Measurements from ENCODE around the gene AKAP12.
"Not testable (repeated sequence)": the region's sequence is repeated elsewhere in the genome, so short reads cannot be mapped to it uniquely, and the experiment has no call there.

AKAP12 gene

DNA sequence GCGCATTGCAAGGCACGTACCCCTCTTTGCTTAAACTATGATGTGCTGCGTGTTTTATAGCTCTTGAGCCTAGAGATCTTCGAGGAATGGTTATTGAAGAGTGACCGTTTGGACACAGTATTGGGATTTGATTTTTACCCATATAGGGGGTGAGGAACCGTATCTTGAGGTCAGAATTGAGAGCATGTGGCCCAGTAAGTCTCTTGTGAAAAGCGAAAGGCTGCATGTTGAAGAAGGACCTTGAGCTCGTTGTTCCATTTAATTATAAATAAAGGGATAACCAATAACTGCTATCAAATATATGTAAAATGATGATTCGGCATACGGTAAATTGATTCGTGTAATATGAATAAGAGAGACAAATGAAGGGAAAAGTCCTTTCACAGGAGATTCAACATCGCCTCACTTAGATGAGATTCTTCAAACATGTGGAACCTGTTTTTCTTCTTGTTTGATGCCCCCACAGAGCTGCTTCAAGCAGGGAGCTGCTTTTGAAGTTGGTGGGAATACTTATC is 66.6 kb downstream of the AKAP12 start:
- no peak for DNase-seq (ENCODE audit: extremely low spot score, insufficient read length, low read depth)

DNA sequence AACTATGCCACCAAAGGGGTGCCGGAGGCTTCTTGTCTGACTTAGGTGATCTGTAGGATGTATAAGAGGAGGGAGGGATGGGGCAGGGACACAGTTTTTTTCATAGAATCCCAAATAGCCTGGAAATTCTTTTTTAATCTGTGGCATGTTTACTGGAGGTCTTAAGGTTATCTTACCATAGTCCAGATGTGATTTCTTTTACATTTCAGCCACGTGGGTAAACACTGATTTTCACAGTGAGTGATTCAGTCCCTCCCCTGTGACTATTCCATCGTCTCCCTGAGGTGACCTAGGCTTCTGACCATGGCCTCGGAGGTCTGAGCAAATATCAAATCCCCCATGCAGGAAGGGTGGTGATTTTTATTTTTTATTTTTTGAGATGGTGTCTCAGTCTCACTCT is 67.7 kb downstream of the AKAP12 start:
- DNase-seq (ENCODE audit: extremely low spot score, insufficient read length, low read depth) (no peak), FAIRE-seq (no peak)

More for the DNA sequence above, 66.6 kb downstream of the AKAP12 start:
- FAIRE-seq: no peak

GRCh38 chr6:151309619-151310018 is 69.9 kb downstream of the AKAP12 start:
- DNase-seq (ENCODE audit: extremely low spot score, insufficient read length, low read depth) (no peak), FAIRE-seq (no peak)

DNA sequence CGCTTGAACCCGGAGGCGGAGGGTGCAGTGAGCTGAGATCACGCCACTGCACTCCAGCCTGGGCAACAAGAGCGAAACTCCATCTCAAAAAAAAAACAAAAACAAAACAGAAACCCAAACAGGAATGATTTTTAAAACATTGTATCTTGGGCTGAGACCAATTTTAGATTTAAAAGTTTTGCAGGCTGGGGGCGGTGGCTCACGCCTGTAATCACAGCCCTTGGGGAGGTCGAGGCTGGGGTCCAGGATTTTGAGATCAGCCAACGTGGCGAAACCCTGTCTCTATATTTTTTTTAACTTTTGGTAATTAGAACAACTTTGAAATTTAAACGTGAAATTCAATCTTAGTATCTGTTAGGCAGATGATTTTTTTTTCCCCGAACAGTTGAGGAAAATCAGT is 70.5 kb downstream of the AKAP12 start:
- DNase-seq (ENCODE audit: extremely low spot score, insufficient read length, low read depth) (no peak), FAIRE-seq (no peak)

DNA sequence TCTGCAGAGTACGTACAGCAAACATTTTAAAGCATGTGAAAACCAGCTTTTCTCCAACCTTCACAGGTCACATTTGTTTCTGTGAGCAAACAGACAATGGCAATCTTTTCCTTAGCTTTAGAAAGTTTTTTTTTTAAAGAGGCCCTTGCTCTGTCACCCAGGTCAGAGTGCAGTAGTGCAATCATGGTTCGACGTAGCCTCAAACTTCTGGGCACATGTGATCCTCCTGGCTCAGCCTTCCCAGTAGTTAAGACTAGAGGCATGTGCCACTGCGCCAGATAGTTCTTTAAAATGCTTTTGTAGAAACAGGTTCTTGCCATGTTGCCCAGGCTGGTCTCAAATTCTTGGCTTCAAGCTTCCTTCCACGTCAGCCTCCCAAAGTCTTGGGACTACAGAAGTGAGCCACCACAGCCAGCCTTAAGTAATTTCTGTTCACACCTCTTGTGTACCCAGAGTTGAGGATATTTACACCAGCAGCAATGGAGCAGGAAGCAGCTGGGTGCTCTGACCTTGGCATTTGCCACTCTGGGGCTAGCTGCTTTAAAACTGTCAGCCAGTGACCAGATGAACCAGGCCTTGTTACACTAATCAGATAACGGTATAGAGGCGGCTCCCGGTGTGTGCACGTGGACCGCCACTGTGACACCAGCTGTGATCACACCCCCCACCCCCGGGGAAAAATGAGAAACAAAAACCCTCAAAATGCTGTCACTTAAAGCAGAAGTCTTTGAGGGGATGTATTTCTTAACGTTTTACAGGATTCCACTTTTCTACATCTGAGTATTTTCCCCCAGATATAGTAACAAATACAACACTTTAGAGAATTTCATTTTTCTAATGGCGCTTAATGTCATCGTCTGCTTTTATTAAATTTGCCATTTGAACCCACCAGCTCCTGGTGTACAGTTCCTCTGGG is 71.3 kb downstream of the AKAP12 start:
- FAIRE-seq: no peak
- no peak for DNase-seq (ENCODE audit: extremely low spot score, insufficient read length, low read depth)

DNA sequence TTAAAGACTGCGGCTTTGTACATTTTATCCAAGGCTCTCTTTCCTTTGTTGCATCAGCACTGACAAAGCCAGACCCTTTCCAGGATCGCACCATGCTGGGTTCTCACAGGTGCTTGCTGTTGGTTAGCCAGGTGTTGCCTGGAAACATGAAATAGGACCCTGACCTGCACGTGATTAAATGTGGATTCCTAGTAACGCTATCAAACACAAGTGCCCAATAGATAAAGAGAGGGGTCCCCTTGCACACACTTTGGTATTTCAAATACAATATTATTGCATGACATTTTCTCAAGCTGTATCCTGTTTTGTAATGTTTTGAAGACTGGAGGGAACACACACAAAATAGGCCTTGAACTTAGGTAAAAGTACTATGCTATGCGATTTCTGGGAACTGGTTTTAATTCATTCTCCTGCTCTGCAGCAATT is 73.3 kb downstream of the AKAP12 start:
- DNase-seq (ENCODE audit: extremely low spot score, insufficient read length, low read depth) (no peak), FAIRE-seq (no peak)

DNA sequence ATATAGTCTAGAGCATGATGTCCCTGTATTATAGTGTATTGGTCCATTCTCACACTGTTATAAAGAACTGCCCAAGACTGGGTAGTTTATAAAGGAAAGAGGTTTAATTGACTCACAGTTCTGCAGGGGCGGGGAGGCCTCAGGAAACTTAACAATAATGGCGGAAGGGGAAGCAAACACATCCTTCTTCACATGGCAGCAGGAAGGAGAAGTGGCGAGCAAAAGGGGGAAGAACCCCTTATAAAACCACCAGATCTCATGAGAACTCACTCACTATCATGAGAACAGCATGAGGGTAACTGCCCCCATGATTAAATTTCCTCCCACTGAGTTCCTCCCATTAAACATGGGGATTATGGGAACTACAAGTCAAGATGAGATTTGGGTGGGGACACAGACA is 75.9 kb downstream of the AKAP12 start:
- FAIRE-seq; DNase-seq (ENCODE audit: extremely low spot score, insufficient read length, low read depth): not testable (repeated sequence)

- FAIRE-seq (no peak), DNase-seq (ENCODE audit: extremely low spot score, insufficient read length, low read depth) (no peak)
Observed at GRCh38 chr6:151317103-151317994, 77.6 kb downstream of the AKAP12 start.

GRCh38 chr6:151317995-151318365 is 78.2 kb downstream of the AKAP12 start:
- FAIRE-seq (no peak), DNase-seq (ENCODE audit: extremely low spot score, insufficient read length, low read depth) (no peak)

- FAIRE-seq: no peak
- no peak for DNase-seq (ENCODE audit: extremely low spot score, insufficient read length, low read depth)
Observed at GRCh38 chr6:151320140-151320539, 80.4 kb downstream of the AKAP12 start.

- FAIRE-seq (no peak), DNase-seq (ENCODE audit: extremely low spot score, insufficient read length, low read depth) (no peak)
Observed at GRCh38 chr6:151321438-151321837, 81.7 kb downstream of the AKAP12 start.

DNA sequence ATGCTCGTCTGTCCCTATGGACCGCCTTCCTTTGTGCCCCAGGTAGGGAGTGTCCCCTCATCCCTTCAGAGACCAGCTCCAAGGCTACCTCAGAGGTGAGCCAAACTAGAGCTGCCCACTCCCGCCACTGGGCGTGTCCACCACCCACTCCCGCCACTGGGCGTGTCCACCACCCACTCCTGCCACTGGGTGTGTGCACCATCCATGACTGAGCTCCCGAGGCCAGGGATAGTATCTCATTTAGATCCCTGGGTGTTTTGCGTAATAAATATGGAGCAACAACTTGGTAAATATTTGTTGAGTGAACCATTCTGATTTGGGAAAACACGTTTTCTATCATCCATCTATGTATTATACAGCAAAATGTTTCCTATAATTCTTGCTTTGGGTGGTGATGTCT is 82.8 kb downstream of the AKAP12 start:
- FAIRE-seq: no peak
- no peak for DNase-seq (ENCODE audit: extremely low spot score, insufficient read length, low read depth)

DNA sequence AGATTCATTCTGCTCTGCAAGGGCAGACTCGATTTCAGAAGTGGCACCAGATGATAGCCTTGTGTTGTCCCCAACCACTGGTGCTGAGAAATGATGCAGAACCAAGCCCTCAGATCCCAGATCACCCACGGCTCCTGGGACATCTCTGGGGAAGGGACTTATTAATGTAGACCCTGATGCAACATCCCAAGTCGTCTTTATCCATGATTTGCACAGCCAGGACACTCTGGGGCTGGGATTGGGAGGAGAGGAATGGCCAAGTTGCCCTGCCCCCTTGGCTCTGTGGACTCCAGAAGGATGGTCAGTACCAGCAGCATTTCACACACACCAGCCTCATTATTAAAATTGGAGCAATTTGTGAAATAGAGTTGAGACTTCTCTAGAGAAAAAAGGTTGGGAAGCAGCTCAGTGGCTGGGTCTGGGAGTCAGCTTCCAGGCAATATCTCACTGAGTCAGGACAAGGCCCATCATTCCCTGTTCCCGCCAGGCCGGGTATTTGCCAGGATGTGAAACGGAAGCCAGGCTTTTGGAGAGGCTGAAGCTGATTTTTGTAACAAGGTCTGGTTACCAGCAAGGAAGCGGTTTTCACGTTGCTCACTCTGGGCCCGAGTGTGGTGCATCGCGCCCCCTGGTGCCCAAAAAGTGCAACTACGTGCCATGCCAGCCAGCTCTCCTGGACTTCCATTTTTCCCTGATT is 84.2 kb downstream of the AKAP12 start:
- FAIRE-seq (peak; percentile 80), DNase-seq (ENCODE audit: extremely low spot score, insufficient read length, low read depth) (peak; percentile 54)

GRCh38 chr6:151324488-151324825 is 84.7 kb downstream of the AKAP12 start:
- FAIRE-seq (no peak), DNase-seq (ENCODE audit: extremely low spot score, insufficient read length, low read depth) (no peak)

GRCh38 chr6:151325075-151326050 is 85.6 kb downstream of the AKAP12 start:
- no peak for DNase-seq (ENCODE audit: extremely low spot score, insufficient read length, low read depth)
- FAIRE-seq: no peak

- no peak for FAIRE-seq
- no peak for DNase-seq (ENCODE audit: extremely low spot score, insufficient read length, low read depth)
Observed at GRCh38 chr6:151326116-151326825, 86.5 kb downstream of the AKAP12 start.

- no peak for DNase-seq (ENCODE audit: extremely low spot score, insufficient read length, low read depth)
- no peak for FAIRE-seq
Observed at GRCh38 chr6:151327101-151327500, 87.3 kb downstream of the AKAP12 start.

- DNase-seq (ENCODE audit: extremely low spot score, insufficient read length, low read depth) (no peak), FAIRE-seq (no peak)
Observed at GRCh38 chr6:151330130-151330696, 90.4 kb downstream of the AKAP12 start.

All from GM18507 (cell line).